Activated T-cell treated with anti-CD3 and anti-CD28 coated beads for 48 hours (primary cell): ENCODE results near the gene TEX264.
A peak's percentile ranks its signal among the peaks of the same experiment; 100 is the strongest.
"Not testable (repeated sequence)": the region's sequence is repeated elsewhere in the genome, so short reads cannot be mapped to it uniquely, and the experiment has no call there.

ENCODE experiments used
- DNase-seq: peaks from one replicate; pipeline ENCODE4 v3.0.0-alpha.2; 2020; ENCODE audit warnings: low read depth

Gene TEX264

GRCh38 chr3:51715231-51715976 is 44.4 kb downstream of the TEX264 start:
- no peak for DNase-seq

- DNase-seq, result no peak
Measured at GRCh38 chr3:51715977-51716294, 44.9 kb downstream of the TEX264 start.

- no peak for DNase-seq
Measured at GRCh38 chr3:51716805-51717204, 45.8 kb downstream of the TEX264 start.

- no peak for DNase-seq
Measured at GRCh38 chr3:51717446-51717845, 46.4 kb downstream of the TEX264 start.

- no peak for DNase-seq
Measured at GRCh38 chr3:51717947-51718346, 46.9 kb downstream of the TEX264 start.

- DNase-seq, result peak; percentile 69
Measured at GRCh38 chr3:51718547-51719409, 47.7 kb downstream of the TEX264 start.

GRCh38 chr3:51719410-51720025 is 48.5 kb downstream of the TEX264 start:
- DNase-seq, result no peak

GRCh38 chr3:51720292-51721061 is 49.4 kb downstream of the TEX264 start:
- DNase-seq, result no peak

- no peak for DNase-seq
Measured at GRCh38 chr3:51721062-51721745, 50.2 kb downstream of the TEX264 start.

- no peak for DNase-seq
Measured at GRCh38 chr3:51722362-51722761, 51.3 kb downstream of the TEX264 start.

- no peak for DNase-seq
Measured at GRCh38 chr3:51727500-51727899, 56.4 kb downstream of the TEX264 start.

- DNase-seq, result no peak
Measured at GRCh38 chr3:51729042-51729633, 58.1 kb downstream of the TEX264 start.

- DNase-seq, result no peak
Measured at GRCh38 chr3:51733859-51734571, 63.0 kb downstream of the TEX264 start.

GRCh38 chr3:51734572-51734907 is 63.5 kb downstream of the TEX264 start:
- DNase-seq, result no peak

- no peak for DNase-seq
Measured at GRCh38 chr3:51735039-51735438, 64.0 kb downstream of the TEX264 start.

GRCh38 chr3:51735950-51736349 is 64.9 kb downstream of the TEX264 start:
- DNase-seq, result no peak

GRCh38 chr3:51739110-51739509 is 68.1 kb downstream of the TEX264 start:
- no peak for DNase-seq

GRCh38 chr3:51742320-51742719 is 71.3 kb downstream of the TEX264 start:
- DNase-seq, result not testable (repeated sequence)

- DNase-seq, result not testable (repeated sequence)
Measured at GRCh38 chr3:51742978-51743377, 71.9 kb downstream of the TEX264 start.

GRCh38 chr3:51747840-51748239 is 76.8 kb downstream of the TEX264 start:
- DNase-seq, result no peak

GRCh38 chr3:51748327-51748726 is 77.3 kb downstream of the TEX264 start:
- no peak for DNase-seq
